ENCODE results near the gene FOXO6.

GRCh38 chr1:41417335-41417682 lies 56.1 kb downstream of the FOXO6 start:
- TF ChIP-seq YY1 (IDR thresholded peaks at IDR 0.05; ENCODE audit: borderline replicate concordance in 1 of 3, control insufficient read depth in 1 of 3, extremely low read depth in 1 of 3, insufficient read depth in 3 of 3, insufficient read length in 1 of 3, insufficient replicate concordance in 2 of 3, low read depth in 1 of 3, low read length in 2 of 3) = no peak
- no peak for TF ChIP-seq TCF7L2 (IDR thresholded peaks at IDR 0.05; ENCODE audit: low read depth, low read length)
- TF ChIP-seq, protein P1, sequence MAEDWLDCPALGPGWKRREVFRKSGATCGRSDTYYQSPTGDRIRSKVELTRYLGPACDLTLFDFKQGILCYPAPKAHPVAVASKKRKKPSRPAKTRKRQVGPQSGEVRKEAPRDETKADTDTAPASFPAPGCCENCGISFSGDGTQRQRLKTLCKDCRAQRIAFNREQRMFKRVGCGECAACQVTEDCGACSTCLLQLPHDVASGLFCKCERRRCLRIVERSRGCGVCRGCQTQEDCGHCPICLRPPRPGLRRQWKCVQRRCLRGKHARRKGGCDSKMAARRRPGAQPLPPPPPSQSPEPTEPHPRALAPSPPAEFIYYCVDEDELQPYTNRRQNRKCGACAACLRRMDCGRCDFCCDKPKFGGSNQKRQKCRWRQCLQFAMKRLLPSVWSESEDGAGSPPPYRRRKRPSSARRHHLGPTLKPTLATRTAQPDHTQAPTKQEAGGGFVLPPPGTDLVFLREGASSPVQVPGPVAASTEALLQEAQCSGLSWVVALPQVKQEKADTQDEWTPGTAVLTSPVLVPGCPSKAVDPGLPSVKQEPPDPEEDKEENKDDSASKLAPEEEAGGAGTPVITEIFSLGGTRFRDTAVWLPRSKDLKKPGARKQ (CRISPR knock-in tag; IDR thresholded peaks at IDR 0.05) = no peak

Data from K562 (cell line).